Peyer's patch (tissue), 4 donors: Measurements from ENCODE around the gene ACVR1C.

Experiments
- POLR2A ChIP-seq, 2 donors: fragments of 450-650 bp; IDR thresholded peaks; one replicate each; pipeline ENCODE4 v1.5.1; 2017; ENCODE audit warnings: antibody characterized with exemption in 2 of 2, mild to moderate bottlenecking in 2 of 2, moderate library complexity in 2 of 2
- TF ChIP-seq, protein P1 (sequence below), 6 experiments: fragments of 450-650 bp in 4 of 6; fragments of 200-600 bp in 2 of 6; sonication (generic) in 1 of 6; IDR thresholded peaks; one replicate each; pipeline ENCODE4 v1.5.1; 2017 to 2019; ENCODE audit warnings: antibody characterized with exemption in 6 of 6, mild to moderate bottlenecking in 3 of 6, moderate library complexity in 1 of 6

DNA sequence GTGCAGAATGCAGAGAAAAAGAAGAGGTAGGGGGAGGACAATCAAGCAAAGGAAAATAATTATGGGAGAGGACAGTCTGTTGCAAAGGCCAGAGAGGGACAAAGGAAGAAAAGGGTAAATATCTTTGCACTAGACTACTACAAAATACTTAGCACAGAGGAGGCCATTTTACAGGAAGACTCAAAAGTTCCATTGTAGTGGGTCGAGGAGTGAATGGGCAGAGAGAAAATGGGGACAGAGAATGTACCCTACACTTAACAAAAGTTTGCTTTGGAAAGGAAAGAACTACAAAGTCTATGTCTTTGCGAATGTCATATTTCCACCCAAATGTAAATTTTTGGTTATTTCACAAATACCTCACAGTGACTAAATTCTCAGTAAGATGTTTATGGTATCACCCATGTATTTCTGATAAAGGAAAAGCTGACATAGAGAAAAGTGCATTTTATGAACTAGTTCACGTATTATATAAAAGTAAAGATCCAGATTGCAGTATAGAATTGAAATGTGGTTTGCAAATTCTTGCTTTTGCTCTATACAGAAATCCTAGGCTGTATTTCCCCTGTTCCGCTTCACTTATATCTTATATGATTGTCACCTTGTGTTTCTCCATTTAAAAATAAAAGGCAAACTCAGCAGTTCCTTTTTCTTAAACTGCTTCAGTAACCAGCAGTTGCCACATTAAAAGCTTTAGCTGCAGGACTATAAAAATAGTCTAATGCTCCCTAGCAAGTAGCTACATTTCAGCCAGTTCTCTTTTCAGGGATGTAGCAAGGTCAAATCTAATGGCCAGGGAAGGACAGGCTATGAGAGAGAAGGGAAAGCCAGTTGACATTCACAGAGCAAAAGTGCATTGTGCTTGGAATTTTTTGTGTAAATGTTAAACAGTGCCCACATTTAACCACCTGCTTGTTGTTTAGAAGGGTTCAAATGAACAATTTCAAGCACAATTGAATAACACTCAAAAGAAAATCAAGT, 105.1 kb downstream of the ACVR1C start:
- TF ChIP-seq, protein P1, sequence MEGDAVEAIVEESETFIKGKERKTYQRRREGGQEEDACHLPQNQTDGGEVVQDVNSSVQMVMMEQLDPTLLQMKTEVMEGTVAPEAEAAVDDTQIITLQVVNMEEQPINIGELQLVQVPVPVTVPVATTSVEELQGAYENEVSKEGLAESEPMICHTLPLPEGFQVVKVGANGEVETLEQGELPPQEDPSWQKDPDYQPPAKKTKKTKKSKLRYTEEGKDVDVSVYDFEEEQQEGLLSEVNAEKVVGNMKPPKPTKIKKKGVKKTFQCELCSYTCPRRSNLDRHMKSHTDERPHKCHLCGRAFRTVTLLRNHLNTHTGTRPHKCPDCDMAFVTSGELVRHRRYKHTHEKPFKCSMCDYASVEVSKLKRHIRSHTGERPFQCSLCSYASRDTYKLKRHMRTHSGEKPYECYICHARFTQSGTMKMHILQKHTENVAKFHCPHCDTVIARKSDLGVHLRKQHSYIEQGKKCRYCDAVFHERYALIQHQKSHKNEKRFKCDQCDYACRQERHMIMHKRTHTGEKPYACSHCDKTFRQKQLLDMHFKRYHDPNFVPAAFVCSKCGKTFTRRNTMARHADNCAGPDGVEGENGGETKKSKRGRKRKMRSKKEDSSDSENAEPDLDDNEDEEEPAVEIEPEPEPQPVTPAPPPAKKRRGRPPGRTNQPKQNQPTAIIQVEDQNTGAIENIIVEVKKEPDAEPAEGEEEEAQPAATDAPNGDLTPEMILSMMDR (IDR thresholded peaks at IDR 0.05): no peak
- no peak for TF ChIP-seq POLR2A (IDR thresholded peaks at IDR 0.05)
